ENCODE measurements around the gene TMEM87A. TPM values are rescaled to one million over a fixed set of nuclear protein-coding genes. Genes with fewer than 3 reads are reported as not detected.

Gene TMEM87A
- total RNA-seq, 4 donors from 2014 or later, result 52.6 to 102 (median 82.5) TPM

DNA sequence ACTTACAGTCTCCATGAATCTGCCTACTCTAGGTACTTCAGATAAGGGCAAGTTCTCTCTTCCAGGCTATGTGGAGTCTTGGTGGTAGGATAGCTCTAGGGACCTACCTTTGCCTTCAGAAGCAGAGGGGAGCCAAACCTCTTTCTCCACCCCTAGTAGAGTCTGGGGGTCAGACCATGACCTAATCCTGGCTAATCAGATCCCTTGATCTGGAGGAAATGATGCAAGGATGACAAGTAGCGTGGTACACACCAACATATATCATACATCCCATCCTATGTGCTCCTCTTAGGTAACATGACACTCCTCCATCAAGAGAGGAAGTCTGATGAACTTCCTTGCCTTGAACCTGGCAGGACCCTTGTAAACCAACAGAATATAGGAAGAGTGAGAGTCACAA is 101.4 kb downstream of the TMEM87A start:
- TF ChIP-seq, protein P1, sequence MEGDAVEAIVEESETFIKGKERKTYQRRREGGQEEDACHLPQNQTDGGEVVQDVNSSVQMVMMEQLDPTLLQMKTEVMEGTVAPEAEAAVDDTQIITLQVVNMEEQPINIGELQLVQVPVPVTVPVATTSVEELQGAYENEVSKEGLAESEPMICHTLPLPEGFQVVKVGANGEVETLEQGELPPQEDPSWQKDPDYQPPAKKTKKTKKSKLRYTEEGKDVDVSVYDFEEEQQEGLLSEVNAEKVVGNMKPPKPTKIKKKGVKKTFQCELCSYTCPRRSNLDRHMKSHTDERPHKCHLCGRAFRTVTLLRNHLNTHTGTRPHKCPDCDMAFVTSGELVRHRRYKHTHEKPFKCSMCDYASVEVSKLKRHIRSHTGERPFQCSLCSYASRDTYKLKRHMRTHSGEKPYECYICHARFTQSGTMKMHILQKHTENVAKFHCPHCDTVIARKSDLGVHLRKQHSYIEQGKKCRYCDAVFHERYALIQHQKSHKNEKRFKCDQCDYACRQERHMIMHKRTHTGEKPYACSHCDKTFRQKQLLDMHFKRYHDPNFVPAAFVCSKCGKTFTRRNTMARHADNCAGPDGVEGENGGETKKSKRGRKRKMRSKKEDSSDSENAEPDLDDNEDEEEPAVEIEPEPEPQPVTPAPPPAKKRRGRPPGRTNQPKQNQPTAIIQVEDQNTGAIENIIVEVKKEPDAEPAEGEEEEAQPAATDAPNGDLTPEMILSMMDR (IDR thresholded peaks at IDR 0.05), result no peak
- Histone ChIP-seq H3K9me3 (no peaks in the 10 kb centered on the region), H3K27me3 (no peaks in the 10 kb centered on the region), H3K4me3 (no peak overlapping the region), H3K36me3 (peaks cover 8 to 100% (median 34%) of the 10 kb centered on the region in 3 donors), H3K4me1 (peaks cover 0 to 5% (median 0%) of the 10 kb centered on the region in 3 donors), H3K27ac (no peak overlapping the region)
- DNase-seq, result no peak
- WGBS, 2 donors, result 100% methylated on average over 1 of the region's 1 CpG; no CpG with 5 or more reads in 1 of the 2 donors
- intact Hi-C loops (cut with DNase I), result no loop called here

DNA sequence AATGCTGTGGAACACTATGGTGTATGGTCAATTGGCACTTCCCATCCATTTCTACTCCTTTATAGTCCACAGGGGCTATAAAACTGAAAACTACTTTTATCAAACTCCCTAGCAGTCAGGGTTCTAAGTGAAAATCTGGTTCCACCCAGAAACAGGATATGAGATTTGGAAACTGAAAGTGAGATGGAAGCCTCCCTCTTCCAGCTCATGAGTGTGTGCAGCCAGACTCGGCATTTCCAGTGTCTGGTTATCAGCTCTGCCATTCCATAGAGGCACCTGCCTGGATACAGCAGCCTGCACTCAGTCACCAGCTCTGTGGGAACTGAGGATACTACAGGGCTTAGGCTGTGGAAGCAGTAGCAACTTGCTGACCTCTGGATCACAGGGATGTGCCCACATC is 102.1 kb downstream of the TMEM87A start:
- no peak for TF ChIP-seq POLR2A (IDR thresholded peaks at IDR 0.05)
- TF ChIP-seq, protein P1 (IDR thresholded peaks at IDR 0.05), result no peak
- Histone ChIP-seq H3K36me3 (peaks cover 9 to 100% (median 41%) of the 10 kb centered on the region in 3 donors), H3K4me1 (peaks cover 0 to 5% (median 0%) of the 10 kb centered on the region in 3 donors), H3K27ac (no peak overlapping the region), H3K27me3 (no peaks in the 10 kb centered on the region), H3K9me3 (no peaks in the 10 kb centered on the region), H3K4me3 (no peak overlapping the region)
- DNase-seq, result no peak
- intact Hi-C loops (cut with DNase I), result no loop called here
- 38% methylated on average over 1 of the region's 1 CpG; no CpG with 5 or more reads in 1 of the 2 donors for WGBS, 2 donors

DNA sequence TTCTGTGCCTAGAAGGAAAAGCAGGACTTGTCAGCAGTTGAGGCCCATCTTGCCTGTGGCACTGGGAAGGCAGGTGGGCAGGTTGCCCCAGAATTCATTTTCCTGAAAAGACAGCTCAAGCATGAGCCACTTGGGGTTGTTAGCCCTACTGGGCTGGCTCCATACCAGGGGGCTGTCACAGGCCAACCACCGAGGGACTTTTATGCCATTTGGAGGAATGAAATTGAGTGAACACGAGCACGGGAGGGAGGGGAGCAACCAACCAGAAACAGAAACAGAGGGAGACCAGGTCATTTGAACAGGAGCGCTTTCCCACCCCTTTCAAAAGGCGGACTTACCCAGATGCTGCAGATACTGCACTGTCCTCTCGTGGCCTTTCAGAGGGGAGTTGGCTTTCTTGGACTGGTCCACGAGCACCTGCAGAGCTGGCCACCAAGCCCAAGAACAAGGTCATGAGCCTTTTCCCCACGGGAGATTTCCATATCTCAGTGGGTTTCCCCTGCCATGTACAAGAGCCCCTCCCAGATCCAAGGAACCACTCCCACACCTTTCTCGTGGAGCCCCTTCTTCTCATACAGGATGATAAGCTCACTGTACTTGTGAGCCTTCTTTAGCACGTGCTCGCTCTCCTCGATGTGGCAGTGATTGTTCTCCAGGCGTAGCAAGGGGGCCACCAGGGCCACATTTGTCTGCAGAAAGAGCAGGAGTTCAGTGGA is 106.8 kb downstream of the TMEM87A start:
- whole genome bisulfite sequencing, 2 donors, result 91 to 93% methylated on average over 8 to 13 of the region's 13 CpGs
- DNase-seq, result no peak
- peaks cover 41 to 100% (median 51%) of the 10 kb centered on the region in 3 donors for H3K36me3 ChIP-seq

DNA sequence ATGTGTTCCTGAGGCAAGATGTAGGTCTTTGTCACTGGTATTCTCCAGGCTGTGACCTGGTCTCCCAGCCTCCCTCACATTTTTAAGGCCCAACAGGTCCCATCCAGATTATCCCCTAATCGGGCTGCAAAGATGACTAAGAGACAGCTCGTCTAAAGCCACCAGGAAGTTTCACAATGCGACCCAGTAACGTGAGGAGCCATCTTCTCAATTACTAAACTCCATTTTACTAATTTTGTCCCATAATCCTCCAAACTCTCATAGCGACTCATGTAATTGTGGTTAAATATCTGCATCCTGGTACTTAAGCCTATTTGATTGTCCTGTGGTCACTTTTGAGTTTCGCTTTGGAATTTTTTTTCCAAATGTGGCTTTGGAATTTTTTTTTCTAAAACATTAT is 108.1 kb downstream of the TMEM87A start:
- Histone ChIP-seq H3K36me3 (peaks cover 41 to 100% (median 59%) of the 10 kb centered on the region in 3 donors), H3K4me3 (no peak overlapping the region), H3K4me1 (peaks cover 0 to 19% (median 4%) of the 10 kb centered on the region in 3 donors), H3K27me3 (no peaks in the 10 kb centered on the region), H3K27ac (peak overlapping the region in 1 of 4 donors; percentile 57), H3K9me3 (no peaks in the 10 kb centered on the region)
- TF ChIP-seq POLR2A (IDR thresholded peaks at IDR 0.05), result no peak
- TF ChIP-seq, protein P1 (IDR thresholded peaks at IDR 0.05), result no peak
- 66 to 73% methylated on average over 6 of the region's 6 CpGs for WGBS, 2 donors
- intact Hi-C loops (cut with DNase I), result no loop called here
- DNase-seq, result no peak

More for the DNA sequence above, 106.8 kb downstream of the TMEM87A start:
- H3K9me3 ChIP-seq, result no peaks in the 10 kb centered on the region
- H3K27me3 ChIP-seq, result no peaks in the 10 kb centered on the region
- H3K27ac ChIP-seq, result no peak overlapping the region
- no peak for TF ChIP-seq POLR2A (IDR thresholded peaks at IDR 0.05)
- TF ChIP-seq, protein P1 (IDR thresholded peaks at IDR 0.05), result no peak
- peaks cover 0 to 19% (median 4%) of the 10 kb centered on the region in 3 donors for H3K4me1 ChIP-seq
- intact Hi-C loops (cut with DNase I), result no loop called here
- H3K4me3 ChIP-seq, result no peak overlapping the region

DNA sequence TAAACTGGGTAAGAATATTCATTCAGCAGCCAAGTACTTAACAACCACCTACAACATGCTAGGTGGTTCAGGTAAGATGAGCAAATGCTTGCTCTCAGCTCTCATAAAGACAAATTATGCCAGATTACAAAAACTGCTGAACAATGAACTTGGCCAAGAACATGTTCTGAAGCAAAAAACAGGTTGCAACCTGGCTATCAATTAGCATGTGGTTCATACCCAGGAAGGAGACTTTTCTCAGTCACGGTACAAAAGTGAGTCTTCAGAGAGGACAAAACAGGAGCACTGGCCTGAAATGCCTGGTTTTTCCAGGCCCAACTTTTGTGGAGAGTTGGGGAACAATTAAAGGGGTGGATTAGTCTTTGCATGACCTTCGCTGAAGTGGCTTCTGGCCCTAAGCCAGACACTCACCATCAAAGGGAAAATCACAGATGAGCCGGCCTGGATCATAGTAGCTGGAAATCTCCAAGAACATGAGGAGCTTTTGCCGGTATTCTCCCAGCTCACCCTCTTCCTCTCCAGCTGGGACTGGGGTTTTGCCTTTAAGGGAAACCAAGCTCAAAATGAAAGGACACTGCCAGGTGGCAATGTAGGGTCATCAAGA is 109.2 kb downstream of the TMEM87A start:
- WGBS, 2 donors, result 25 to 51% methylated on average over 4 of the region's 4 CpGs
- Histone ChIP-seq H3K4me1 (peaks cover 0 to 21% (median 4%) of the 10 kb centered on the region in 3 donors), H3K27ac (peak overlapping the region; percentile 26 to 68 (median 43)), H3K9me3 (no peaks in the 10 kb centered on the region), H3K4me3 (no peak overlapping the region), H3K27me3 (no peaks in the 10 kb centered on the region), H3K36me3 (peaks cover 41 to 100% (median 64%) of the 10 kb centered on the region in 3 donors)
- DNase-seq, result no peak
- intact Hi-C loops (cut with DNase I), result no loop called here
- TF ChIP-seq, protein P1 (IDR thresholded peaks at IDR 0.05), result no peak
- no peak for TF ChIP-seq POLR2A (IDR thresholded peaks at IDR 0.05)

All from esophagus squamous epithelium (tissue), 5 donors.